Colonic mucosa (tissue), 4 donors: ENCODE measurements around the gene C1orf116. TPM values are rescaled to one million over a fixed set of nuclear protein-coding genes. Genes with fewer than 3 reads are reported as not detected.

Experiments
- DNase-seq: peaks from one replicate; pipeline ENCODE4 v3.0.0-alpha.2; 2020
- H3K27ac ChIP-seq: fragments of 200-600 bp; one replicate; pipeline ENCODE4 v1.8.0; 2021
- H3K27me3 ChIP-seq: fragments of 200-600 bp; one replicate; pipeline ENCODE4 v1.8.0; 2021
- H3K36me3 ChIP-seq: fragments of 200-600 bp; one replicate; pipeline ENCODE4 v1.8.0; 2021
- H3K4me1 ChIP-seq: fragments of 200-600 bp; one replicate; pipeline ENCODE4 v1.8.0; 2021; ENCODE audit warnings: mild to moderate bottlenecking
- H3K4me3 ChIP-seq: fragments of 200-600 bp; one replicate; pipeline ENCODE4 v1.8.0; 2021
- H3K9ac ChIP-seq, 2 donors: one replicate each; pipeline ENCODE4 v1.7.0; 2013; ENCODE audit warnings: control low read depth in 2 of 2, low read depth in 2 of 2, low read length in 2 of 2
- H3K9me3 ChIP-seq: fragments of 200-600 bp; one replicate; pipeline ENCODE4 v1.8.0; 2021
- intact Hi-C: fragments of 100-400 bp; cut with DNase I; formaldehyde crosslinking; loops from one replicate; pipeline ENCODE4 v1.14.1; 2022
- total RNA-seq, 2 donors: library from RNA; stranded (reverse); fragmentation: NEBNext Ultra II Directional in 1 of 2; extraction: Animal tissue kit (Norgen Biotek cat#: 25700) in 1 of 2; gene quantifications; one replicate each; pipeline ENCODE4 v1.2.1, GENCODE V29; 2021
- TF ChIP-seq, protein P1 (sequence below): fragments of 200-600 bp; IDR thresholded peaks from one replicate; pipeline ENCODE4 v1.8.0; 2022; ENCODE audit warnings: antibody characterized with exemption, mild to moderate bottlenecking
- donor health status: healthy.
- donor health status: DM: no; HTN: no; CAD: no.
- donor health status: DM: no; HTN: no; CAD: no.

C1orf116 gene
- total RNA-seq, 2 donors from 2014 or later, result 12.0 to 25.5 TPM

GRCh38 chr1:206986402-206986801 is 46.2 kb downstream of the C1orf116 start:
- Histone ChIP-seq H3K36me3 (no peaks in the 10 kb centered on the region), H3K27me3 (no peaks in the 10 kb centered on the region), H3K9me3 (no peaks in the 10 kb centered on the region), H3K27ac (no peak overlapping the region), H3K9ac (no peak overlapping the region), H3K4me1 (no peaks in the 10 kb centered on the region), H3K4me3 (no peak overlapping the region)
- no peak for DNase-seq
- intact Hi-C loops, result no loop called here
- TF ChIP-seq, protein P1, sequence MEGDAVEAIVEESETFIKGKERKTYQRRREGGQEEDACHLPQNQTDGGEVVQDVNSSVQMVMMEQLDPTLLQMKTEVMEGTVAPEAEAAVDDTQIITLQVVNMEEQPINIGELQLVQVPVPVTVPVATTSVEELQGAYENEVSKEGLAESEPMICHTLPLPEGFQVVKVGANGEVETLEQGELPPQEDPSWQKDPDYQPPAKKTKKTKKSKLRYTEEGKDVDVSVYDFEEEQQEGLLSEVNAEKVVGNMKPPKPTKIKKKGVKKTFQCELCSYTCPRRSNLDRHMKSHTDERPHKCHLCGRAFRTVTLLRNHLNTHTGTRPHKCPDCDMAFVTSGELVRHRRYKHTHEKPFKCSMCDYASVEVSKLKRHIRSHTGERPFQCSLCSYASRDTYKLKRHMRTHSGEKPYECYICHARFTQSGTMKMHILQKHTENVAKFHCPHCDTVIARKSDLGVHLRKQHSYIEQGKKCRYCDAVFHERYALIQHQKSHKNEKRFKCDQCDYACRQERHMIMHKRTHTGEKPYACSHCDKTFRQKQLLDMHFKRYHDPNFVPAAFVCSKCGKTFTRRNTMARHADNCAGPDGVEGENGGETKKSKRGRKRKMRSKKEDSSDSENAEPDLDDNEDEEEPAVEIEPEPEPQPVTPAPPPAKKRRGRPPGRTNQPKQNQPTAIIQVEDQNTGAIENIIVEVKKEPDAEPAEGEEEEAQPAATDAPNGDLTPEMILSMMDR, result no peak

GRCh38 chr1:206985162-206985749 is 47.3 kb downstream of the C1orf116 start:
- no peak overlapping the region for H3K4me3 ChIP-seq
- TF ChIP-seq, protein P1, result no peak
- H3K4me1 ChIP-seq, result no peaks in the 10 kb centered on the region
- no peaks in the 10 kb centered on the region for H3K36me3 ChIP-seq
- no peaks in the 10 kb centered on the region for H3K9me3 ChIP-seq
- H3K27ac ChIP-seq, result no peak overlapping the region
- intact Hi-C loops, result no loop called here
- no peaks in the 10 kb centered on the region for H3K27me3 ChIP-seq
- DNase-seq, result no peak
- H3K9ac ChIP-seq, result no peak overlapping the region

DNA sequence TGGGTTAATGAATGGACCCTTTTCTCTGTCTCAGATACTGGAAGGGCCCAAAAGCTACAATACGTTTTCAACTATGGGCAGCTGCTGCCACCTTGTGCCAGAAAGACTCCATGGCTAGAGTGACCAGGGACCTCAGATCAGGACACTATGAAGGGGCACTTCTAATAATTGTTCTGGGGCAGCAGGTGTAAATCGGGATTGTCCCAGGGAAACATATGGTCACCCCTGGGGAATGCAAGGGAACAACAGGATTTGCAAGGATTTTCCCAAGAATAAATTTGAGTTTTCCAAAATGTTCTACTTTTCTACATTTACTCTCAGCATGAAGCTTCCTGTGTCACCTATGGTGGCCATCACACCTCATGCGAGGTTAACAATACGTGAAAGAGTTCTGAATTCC is 50.3 kb downstream of the C1orf116 start:
- TF ChIP-seq, protein P1, result peak; percentile 63
- intact Hi-C loops, result loop anchor here (5.0 kb wide), 4 partner anchors 60 to 245 kb away; partner anchors contain the start of genes FCMR and IL20
- DNase-seq, result peak; percentile 72

DNA sequence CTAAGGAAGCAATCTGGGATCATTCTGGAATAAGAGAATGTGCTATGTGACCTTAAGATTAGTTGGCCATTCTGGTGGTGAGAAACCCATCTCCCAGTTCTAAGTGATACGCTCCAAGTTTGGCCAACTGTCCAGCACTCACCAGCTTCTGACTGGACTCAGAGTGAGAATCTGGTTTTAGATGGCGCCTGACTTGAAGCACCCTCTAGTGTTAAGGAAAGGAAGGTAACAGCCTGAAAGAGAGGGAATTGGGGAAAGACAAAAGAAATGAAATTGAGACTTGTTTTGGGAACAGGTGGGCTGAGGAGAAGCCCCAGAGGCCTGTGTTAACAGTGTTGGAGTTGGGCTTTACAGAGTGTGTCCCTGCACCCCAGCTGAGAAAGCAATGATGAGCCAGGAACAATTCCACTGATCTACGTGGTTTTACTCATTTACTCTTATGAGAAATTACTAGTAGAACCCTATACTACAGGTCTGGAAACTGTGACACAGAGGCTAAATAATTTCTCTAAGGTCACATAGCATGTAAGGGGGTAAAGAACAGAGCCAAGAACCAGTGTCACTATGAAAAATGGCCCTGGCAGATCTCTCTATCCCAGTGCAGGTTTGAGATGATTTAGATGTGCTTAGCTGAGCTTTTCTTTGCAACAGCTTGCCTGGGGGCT is 53.0 kb downstream of the C1orf116 start:
- intact Hi-C loops, result loop anchor here (5.0 kb wide), 5 partner anchors 37 to 242 kb away; partner anchors contain the start of genes FCMR and IL20
- Histone ChIP-seq H3K4me3 (no peak overlapping the region), H3K27me3 (no peaks in the 10 kb centered on the region), H3K4me1 (peaks cover 4% of the 10 kb centered on the region), H3K9ac (peak overlapping the region in 1 of 2 donors; percentile 5), H3K9me3 (no peaks in the 10 kb centered on the region), H3K36me3 (no peaks in the 10 kb centered on the region), H3K27ac (peak overlapping the region; percentile 68)
- TF ChIP-seq, protein P1, result peak; percentile 45
- DNase-seq, result no peak

More for the DNA sequence above, 50.3 kb downstream of the C1orf116 start:
- Histone ChIP-seq H3K4me1 (peaks cover 4% of the 10 kb centered on the region), H3K27ac (no peak overlapping the region), H3K9me3 (no peaks in the 10 kb centered on the region), H3K36me3 (no peaks in the 10 kb centered on the region), H3K27me3 (no peaks in the 10 kb centered on the region), H3K9ac (no peak overlapping the region), H3K4me3 (no peak overlapping the region)

- Histone ChIP-seq H3K9me3 (no peaks in the 10 kb centered on the region), H3K36me3 (no peaks in the 10 kb centered on the region), H3K27me3 (no peaks in the 10 kb centered on the region), H3K4me3 (no peak overlapping the region), H3K4me1 (peaks cover 11% of the 10 kb centered on the region), H3K27ac (peak overlapping the region; percentile 68), H3K9ac (peak overlapping the region in 1 of 2 donors; percentile 6)
- intact Hi-C loops, result loop anchor here (5.0 kb wide), 1 partner anchor 36 kb away; no protein-coding TSS in a partner anchor
- peak; percentile 66 for DNase-seq
- TF ChIP-seq, protein P1, result no peak
Measured at GRCh38 chr1:206978259-206978658, 54.3 kb downstream of the C1orf116 start.
